DOHH2 (cell line): ENCODE data around the gene MAP3K5.

ENCODE experiments used
- H3F3A ChIP-seq: fragments of 200-600 bp; sonication (generic), shearing (Covaris generic); 2 replicates; pipeline ENCODE4 v1.6.0; 2016; ENCODE audit warnings: antibody characterized with exemption, mild to moderate bottlenecking; ENCODE audit not compliant: control insufficient read depth, insufficient read depth
- H3K27ac ChIP-seq: fragments of 200-600 bp; sonication (generic); 2 replicates; pipeline ENCODE4 v1.5.1; 2014; ENCODE audit warnings: low read depth, mild to moderate bottlenecking, low read length, moderate library complexity
- H3K27me3 ChIP-seq: fragments of 200-600 bp; sonication (generic); 2 replicates; pipeline ENCODE4 v1.6.1; 2014; ENCODE audit warnings: mild to moderate bottlenecking, low read length, mixed read lengths; ENCODE audit not compliant: control insufficient read depth
- H3K36me3 ChIP-seq: fragments of 200-600 bp; sonication (generic); 2 replicates; pipeline ENCODE4 v1.6.1; 2014; ENCODE audit warnings: mild to moderate bottlenecking, low read length, moderate library complexity, mixed read lengths; ENCODE audit not compliant: control insufficient read depth
- H3K4me1 ChIP-seq: fragments of 200-600 bp; sonication (generic); 2 replicates; pipeline ENCODE4 v1.6.1; 2014; ENCODE audit warnings: mild to moderate bottlenecking, low read length, mixed read lengths; ENCODE audit not compliant: control insufficient read depth
- H3K4me2 ChIP-seq: fragments of 200-600 bp; sonication (generic); 2 replicates; pipeline ENCODE4 v1.6.0; 2014; ENCODE audit warnings: mild to moderate bottlenecking, low read length, moderate library complexity
- H3K4me3 ChIP-seq: fragments of 200-600 bp; sonication (generic); 2 replicates; pipeline ENCODE4 v1.5.1; 2014; ENCODE audit warnings: mild to moderate bottlenecking, low read length, mixed read lengths
- H3K79me2 ChIP-seq: fragments of 200-600 bp; sonication (generic); 2 replicates; pipeline ENCODE4 v1.6.1; 2014; ENCODE audit warnings: mild to moderate bottlenecking, low read length, mixed read lengths; ENCODE audit not compliant: control insufficient read depth
- H3K9me2 ChIP-seq: fragments of 200-600 bp; sonication (generic); replicated peaks from 2 replicates; pipeline ENCODE4 v1.6.1; 2014; ENCODE audit warnings: mild to moderate bottlenecking, low read length, mixed read lengths; ENCODE audit not compliant: control insufficient read depth
- H3K9me3 ChIP-seq: fragments of 200-600 bp; sonication (generic); 2 replicates; pipeline ENCODE4 v1.6.1; 2014; ENCODE audit warnings: antibody characterized with exemption, low read length, mixed read lengths; ENCODE audit not compliant: control insufficient read depth, insufficient read depth
- H4K20me1 ChIP-seq: fragments of 200-600 bp; sonication (generic); 2 replicates; pipeline ENCODE4 v1.6.0; 2014; ENCODE audit warnings: low read depth, mild to moderate bottlenecking, antibody characterized with exemption, low read length, moderate library complexity; ENCODE audit not compliant: control insufficient read depth, insufficient read depth
- EZH2phosphoT487 ChIP-seq: fragments of 200-600 bp; sonication (generic); IDR thresholded peaks from 2 replicates; pipeline ENCODE4 v1.6.1; 2017; ENCODE audit warnings: borderline replicate concordance, mild to moderate bottlenecking, antibody characterized with exemption, low read length, moderate library complexity, mixed read lengths
- TF ChIP-seq, protein P1 (sequence below): fragments of 200-600 bp; sonication (generic); IDR thresholded peaks from one replicate; pipeline ENCODE4 v1.5.1; 2014; ENCODE audit warnings: antibody characterized with exemption, mild to moderate bottlenecking, low read depth, low read length; ENCODE audit not compliant: poor library complexity, severe bottlenecking

Gene MAP3K5

GRCh38 chr6:136524339-136524935 is 267.8 kb downstream of the MAP3K5 start:
- Histone ChIP-seq H3K4me1 (no peaks in the 10 kb centered on the region), H3K9me3 (no peaks in the 10 kb centered on the region), H3K79me2 (no peaks in the 10 kb centered on the region), H3K9me2 (no peaks in the 10 kb centered on the region), H3K27ac (no peak overlapping the region), H3K4me3 (no peak overlapping the region), H3F3A (no peaks in the 10 kb centered on the region), H3K27me3 (peaks cover 12% of the 10 kb centered on the region), H3K36me3 (no peaks in the 10 kb centered on the region), H3K4me2 (no peak overlapping the region), H4K20me1 (no peaks in the 10 kb centered on the region)
- TF ChIP-seq, protein P1, sequence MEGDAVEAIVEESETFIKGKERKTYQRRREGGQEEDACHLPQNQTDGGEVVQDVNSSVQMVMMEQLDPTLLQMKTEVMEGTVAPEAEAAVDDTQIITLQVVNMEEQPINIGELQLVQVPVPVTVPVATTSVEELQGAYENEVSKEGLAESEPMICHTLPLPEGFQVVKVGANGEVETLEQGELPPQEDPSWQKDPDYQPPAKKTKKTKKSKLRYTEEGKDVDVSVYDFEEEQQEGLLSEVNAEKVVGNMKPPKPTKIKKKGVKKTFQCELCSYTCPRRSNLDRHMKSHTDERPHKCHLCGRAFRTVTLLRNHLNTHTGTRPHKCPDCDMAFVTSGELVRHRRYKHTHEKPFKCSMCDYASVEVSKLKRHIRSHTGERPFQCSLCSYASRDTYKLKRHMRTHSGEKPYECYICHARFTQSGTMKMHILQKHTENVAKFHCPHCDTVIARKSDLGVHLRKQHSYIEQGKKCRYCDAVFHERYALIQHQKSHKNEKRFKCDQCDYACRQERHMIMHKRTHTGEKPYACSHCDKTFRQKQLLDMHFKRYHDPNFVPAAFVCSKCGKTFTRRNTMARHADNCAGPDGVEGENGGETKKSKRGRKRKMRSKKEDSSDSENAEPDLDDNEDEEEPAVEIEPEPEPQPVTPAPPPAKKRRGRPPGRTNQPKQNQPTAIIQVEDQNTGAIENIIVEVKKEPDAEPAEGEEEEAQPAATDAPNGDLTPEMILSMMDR, result no peak

DNA sequence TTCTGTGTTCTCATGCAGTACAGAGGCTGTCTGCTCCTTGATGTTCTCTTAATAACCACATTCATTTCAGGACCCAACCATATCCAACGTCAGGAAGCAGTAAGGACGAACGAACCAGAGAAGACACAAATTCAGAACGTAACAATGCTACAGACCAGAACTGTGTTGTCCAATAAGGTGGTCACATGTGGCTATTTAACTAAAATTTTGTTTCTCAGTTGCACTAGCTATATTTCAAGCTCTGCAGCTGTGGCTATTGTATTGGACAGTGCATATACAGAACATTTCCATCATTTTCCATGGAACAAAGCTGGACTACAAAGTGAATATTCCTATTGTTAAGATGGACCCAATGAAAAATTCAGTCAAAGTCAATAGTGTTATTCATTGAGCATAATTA is 269.1 kb downstream of the MAP3K5 start:
- Histone ChIP-seq H3K9me3 (no peaks in the 10 kb centered on the region), H3K4me2 (no peak overlapping the region), H3F3A (no peaks in the 10 kb centered on the region)

DNA sequence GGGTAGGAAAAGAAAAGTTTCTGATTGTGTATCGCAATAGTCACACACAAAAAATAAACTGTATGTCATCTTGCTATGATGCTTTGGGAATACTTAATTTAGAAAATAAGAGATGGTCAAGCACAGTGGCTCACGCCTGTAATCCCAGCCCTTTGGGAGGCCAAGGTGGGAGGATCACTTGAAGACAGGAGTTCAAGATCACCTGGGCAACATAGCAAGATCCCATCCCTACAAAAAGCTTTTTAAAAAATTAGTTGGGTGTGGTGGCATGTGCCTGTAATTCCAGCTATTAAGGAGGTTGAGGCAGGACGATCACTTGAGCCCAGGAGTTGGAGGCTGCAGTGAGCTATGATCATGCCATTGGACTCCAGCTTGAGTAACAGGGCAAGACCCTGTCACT is 269.6 kb downstream of the MAP3K5 start:
- Histone ChIP-seq H3K4me2 (no peak overlapping the region), H3K9me2 (no peaks in the 10 kb centered on the region), H3K9me3 (no peaks in the 10 kb centered on the region), H3K27ac (no peak overlapping the region), H3K79me2 (no peaks in the 10 kb centered on the region), H3K4me3 (no peak overlapping the region), H3K36me3 (no peaks in the 10 kb centered on the region), H3F3A (no peaks in the 10 kb centered on the region), H3K4me1 (no peaks in the 10 kb centered on the region), H4K20me1 (no peaks in the 10 kb centered on the region), H3K27me3 (peaks cover 12% of the 10 kb centered on the region)
- TF ChIP-seq, protein P1, result no peak
- no peak for TF ChIP-seq EZH2phosphoT487

More for the DNA sequence above, 269.1 kb downstream of the MAP3K5 start:
- Histone ChIP-seq H4K20me1 (no peaks in the 10 kb centered on the region), H3K79me2 (no peaks in the 10 kb centered on the region), H3K4me3 (no peak overlapping the region), H3K9me2 (no peaks in the 10 kb centered on the region), H3K36me3 (no peaks in the 10 kb centered on the region), H3K27me3 (peaks cover 12% of the 10 kb centered on the region), H3K4me1 (no peaks in the 10 kb centered on the region), H3K27ac (no peak overlapping the region)
- TF ChIP-seq, protein P1, result no peak
- TF ChIP-seq EZH2phosphoT487, result no peak

DNA sequence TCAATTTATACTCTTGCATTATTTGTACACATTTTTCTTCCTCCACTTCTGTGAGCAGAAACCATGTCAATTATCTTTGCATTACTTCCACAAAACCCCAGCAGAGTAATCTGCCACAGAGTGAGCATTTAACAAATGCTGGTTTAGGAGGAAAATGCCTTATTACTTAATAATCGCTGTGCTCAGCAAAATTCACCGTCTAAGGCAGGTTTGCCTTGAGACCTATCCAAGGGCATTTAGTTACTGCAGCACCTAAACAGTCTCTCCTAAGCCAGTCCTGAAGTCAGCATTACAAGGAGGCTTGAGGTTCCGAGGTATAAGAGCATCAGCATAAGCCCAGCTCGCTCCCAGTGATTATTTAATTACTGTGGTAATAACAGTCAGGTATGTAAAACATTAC is 270.4 kb downstream of the MAP3K5 start:
- no peak for TF ChIP-seq EZH2phosphoT487
- Histone ChIP-seq H3K9me2 (no peaks in the 10 kb centered on the region), H3K4me2 (no peak overlapping the region), H3K36me3 (no peaks in the 10 kb centered on the region), H3K79me2 (no peaks in the 10 kb centered on the region), H4K20me1 (no peaks in the 10 kb centered on the region), H3K27ac (no peak overlapping the region), H3K9me3 (no peaks in the 10 kb centered on the region), H3K4me1 (no peaks in the 10 kb centered on the region), H3K4me3 (no peak overlapping the region), H3K27me3 (peaks cover 12% of the 10 kb centered on the region), H3F3A (no peaks in the 10 kb centered on the region)
